ENCODE data around the gene SUCO.

GRCh38 chr1:172547071-172547470 is 14.1 kb downstream of the SUCO start:
- TF ChIP-seq, protein P1, sequence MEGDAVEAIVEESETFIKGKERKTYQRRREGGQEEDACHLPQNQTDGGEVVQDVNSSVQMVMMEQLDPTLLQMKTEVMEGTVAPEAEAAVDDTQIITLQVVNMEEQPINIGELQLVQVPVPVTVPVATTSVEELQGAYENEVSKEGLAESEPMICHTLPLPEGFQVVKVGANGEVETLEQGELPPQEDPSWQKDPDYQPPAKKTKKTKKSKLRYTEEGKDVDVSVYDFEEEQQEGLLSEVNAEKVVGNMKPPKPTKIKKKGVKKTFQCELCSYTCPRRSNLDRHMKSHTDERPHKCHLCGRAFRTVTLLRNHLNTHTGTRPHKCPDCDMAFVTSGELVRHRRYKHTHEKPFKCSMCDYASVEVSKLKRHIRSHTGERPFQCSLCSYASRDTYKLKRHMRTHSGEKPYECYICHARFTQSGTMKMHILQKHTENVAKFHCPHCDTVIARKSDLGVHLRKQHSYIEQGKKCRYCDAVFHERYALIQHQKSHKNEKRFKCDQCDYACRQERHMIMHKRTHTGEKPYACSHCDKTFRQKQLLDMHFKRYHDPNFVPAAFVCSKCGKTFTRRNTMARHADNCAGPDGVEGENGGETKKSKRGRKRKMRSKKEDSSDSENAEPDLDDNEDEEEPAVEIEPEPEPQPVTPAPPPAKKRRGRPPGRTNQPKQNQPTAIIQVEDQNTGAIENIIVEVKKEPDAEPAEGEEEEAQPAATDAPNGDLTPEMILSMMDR (IDR thresholded peaks at IDR 0.05): no peak
- TF ChIP-seq, protein P2, sequence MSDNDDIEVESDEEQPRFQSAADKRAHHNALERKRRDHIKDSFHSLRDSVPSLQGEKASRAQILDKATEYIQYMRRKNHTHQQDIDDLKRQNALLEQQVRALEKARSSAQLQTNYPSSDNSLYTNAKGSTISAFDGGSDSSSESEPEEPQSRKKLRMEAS (IDR thresholded peaks at IDR 0.05; ENCODE audit: low read depth): no peak
- TF ChIP-seq RCOR1 (IDR thresholded peaks at IDR 0.05; ENCODE audit: low read length) (no peak), GATA2 (CRISPR knock-in tag; IDR thresholded peaks at IDR 0.05) (no peak), PBX3 (IDR thresholded peaks at IDR 0.05) (no peak), RAD21 (IDR thresholded peaks at IDR 0.05; ENCODE audit: low read length) (no peak), JUND (IDR thresholded peaks at IDR 0.05) (no peak)
- TF ChIP-seq, protein P3, sequence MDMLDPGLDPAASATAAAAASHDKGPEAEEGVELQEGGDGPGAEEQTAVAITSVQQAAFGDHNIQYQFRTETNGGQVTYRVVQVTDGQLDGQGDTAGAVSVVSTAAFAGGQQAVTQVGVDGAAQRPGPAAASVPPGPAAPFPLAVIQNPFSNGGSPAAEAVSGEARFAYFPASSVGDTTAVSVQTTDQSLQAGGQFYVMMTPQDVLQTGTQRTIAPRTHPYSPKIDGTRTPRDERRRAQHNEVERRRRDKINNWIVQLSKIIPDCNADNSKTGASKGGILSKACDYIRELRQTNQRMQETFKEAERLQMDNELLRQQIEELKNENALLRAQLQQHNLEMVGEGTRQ (IDR thresholded peaks at IDR 0.05; ENCODE audit: borderline replicate concordance, low read depth, low read length): no peak

Data from SK-N-SH (cell line).